ENCODE results near the gene CDKN2D.

The CDKN2D gene

GRCh38 chr19:10520652-10521318 is 48.0 kb downstream of the CDKN2D start:
- no peak for DNase-seq (ENCODE audit: low read depth)

- no peak for DNase-seq (ENCODE audit: low read depth)
Observed at GRCh38 chr19:10519421-10519820, 49.4 kb downstream of the CDKN2D start.

- DNase-seq (ENCODE audit: low read depth) = no peak
Observed at GRCh38 chr19:10518444-10519361, 50.1 kb downstream of the CDKN2D start.

- no peak for DNase-seq (ENCODE audit: low read depth)
Observed at GRCh38 chr19:10517760-10518443, 50.9 kb downstream of the CDKN2D start.

- no peak for DNase-seq (ENCODE audit: low read depth)
Observed at GRCh38 chr19:10517361-10517759, 51.4 kb downstream of the CDKN2D start, which contains the start of gene S1PR5. Gene S1PR5 (minus strand): TSS chr19:10517447. CDS start chr19:10515011, 2,436 bp downstream.

GRCh38 chr19:10516671-10517286 is 52.0 kb downstream of the CDKN2D start:
- DNase-seq (ENCODE audit: low read depth) = no peak
